HL-60 (cell line): ENCODE data around the gene SLC13A2.
"Not testable (repeated sequence)": the region's sequence is repeated elsewhere in the genome, so short reads cannot be mapped to it uniquely, and the experiment has no call there.

Source experiments
- DNase-seq, 2 experiments: peaks; one replicate each; pipeline ENCODE4 v3.0.0-alpha.2; 2010 to 2020; ENCODE audit warnings: low read depth in 1 of 2, low spot score in 1 of 2
- H3K27ac ChIP-seq: fragments of 250-450 bp; sonication (Bioruptor Pico); replicated peaks from 2 replicates; pipeline ENCODE4 v1.5.1; 2020; ENCODE audit warnings: mild to moderate bottlenecking, moderate library complexity
- H3K27me3 ChIP-seq: fragments of 250-450 bp; sonication (Bioruptor Pico); 2 replicates; pipeline ENCODE4 v1.5.1; 2021; ENCODE audit warnings: mild to moderate bottlenecking, moderate library complexity; ENCODE audit not compliant: insufficient read depth, poor library complexity, severe bottlenecking
- H3K4me3 ChIP-seq: replicated peaks from 2 replicates; pipeline ENCODE4 v1.5.1; 2011; ENCODE audit warnings: mild to moderate bottlenecking, control low read depth, low read length; ENCODE audit not compliant: insufficient read depth
- GABPA ChIP-seq: IDR thresholded peaks from 2 replicates; pipeline ENCODE4 v1.6.1; 2012; ENCODE audit warnings: low read depth
- POLR2AphosphoS5 ChIP-seq: IDR thresholded peaks from 2 replicates; pipeline ENCODE4 v1.6.1; 2012; ENCODE audit warnings: low read depth
- SPI1 ChIP-seq: IDR thresholded peaks from 2 replicates; pipeline ENCODE4 v1.6.1; 2012; ENCODE audit warnings: low read depth, mild to moderate bottlenecking, borderline replicate concordance
- TF ChIP-seq, protein P1 (sequence below): IDR thresholded peaks from one replicate; pipeline ENCODE4 v1.5.1; 2011; ENCODE audit warnings: low read length, control low read depth, inconsistent platforms; ENCODE audit not compliant: insufficient read depth
- TF ChIP-seq, protein P2 (sequence below): IDR thresholded peaks from 2 replicates; pipeline ENCODE4 v1.6.1; 2012; ENCODE audit warnings: low read depth; ENCODE audit not compliant: insufficient replicate concordance

SLC13A2 gene

DNA sequence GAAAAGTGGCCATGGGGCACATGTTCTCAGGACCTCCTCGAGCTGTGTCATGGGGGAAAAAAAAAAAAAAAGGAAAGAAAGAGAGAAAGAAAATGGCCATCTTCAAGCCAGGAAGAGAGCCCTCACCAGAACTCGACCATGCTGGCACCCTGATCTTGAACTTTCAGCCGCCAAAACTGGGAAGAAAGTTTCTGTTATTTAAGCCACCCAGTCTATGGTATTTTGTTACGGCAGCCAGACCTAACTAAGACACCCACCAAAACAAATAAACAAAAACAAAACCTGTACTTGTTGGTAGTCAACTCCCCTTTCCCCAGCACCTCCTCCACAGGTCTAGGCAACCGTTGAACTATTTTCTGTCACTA, 26.1 kb upstream of the SLC13A2 start:
- Histone ChIP-seq H3K4me3 (no peak overlapping the region), H3K27ac (no peak overlapping the region), H3K27me3 (no peaks in the 10 kb centered on the region)
- no peak for TF ChIP-seq POLR2AphosphoS5
- TF ChIP-seq, protein P1, sequence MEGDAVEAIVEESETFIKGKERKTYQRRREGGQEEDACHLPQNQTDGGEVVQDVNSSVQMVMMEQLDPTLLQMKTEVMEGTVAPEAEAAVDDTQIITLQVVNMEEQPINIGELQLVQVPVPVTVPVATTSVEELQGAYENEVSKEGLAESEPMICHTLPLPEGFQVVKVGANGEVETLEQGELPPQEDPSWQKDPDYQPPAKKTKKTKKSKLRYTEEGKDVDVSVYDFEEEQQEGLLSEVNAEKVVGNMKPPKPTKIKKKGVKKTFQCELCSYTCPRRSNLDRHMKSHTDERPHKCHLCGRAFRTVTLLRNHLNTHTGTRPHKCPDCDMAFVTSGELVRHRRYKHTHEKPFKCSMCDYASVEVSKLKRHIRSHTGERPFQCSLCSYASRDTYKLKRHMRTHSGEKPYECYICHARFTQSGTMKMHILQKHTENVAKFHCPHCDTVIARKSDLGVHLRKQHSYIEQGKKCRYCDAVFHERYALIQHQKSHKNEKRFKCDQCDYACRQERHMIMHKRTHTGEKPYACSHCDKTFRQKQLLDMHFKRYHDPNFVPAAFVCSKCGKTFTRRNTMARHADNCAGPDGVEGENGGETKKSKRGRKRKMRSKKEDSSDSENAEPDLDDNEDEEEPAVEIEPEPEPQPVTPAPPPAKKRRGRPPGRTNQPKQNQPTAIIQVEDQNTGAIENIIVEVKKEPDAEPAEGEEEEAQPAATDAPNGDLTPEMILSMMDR = no peak
- no peak for TF ChIP-seq GABPA
- TF ChIP-seq, protein P2, sequence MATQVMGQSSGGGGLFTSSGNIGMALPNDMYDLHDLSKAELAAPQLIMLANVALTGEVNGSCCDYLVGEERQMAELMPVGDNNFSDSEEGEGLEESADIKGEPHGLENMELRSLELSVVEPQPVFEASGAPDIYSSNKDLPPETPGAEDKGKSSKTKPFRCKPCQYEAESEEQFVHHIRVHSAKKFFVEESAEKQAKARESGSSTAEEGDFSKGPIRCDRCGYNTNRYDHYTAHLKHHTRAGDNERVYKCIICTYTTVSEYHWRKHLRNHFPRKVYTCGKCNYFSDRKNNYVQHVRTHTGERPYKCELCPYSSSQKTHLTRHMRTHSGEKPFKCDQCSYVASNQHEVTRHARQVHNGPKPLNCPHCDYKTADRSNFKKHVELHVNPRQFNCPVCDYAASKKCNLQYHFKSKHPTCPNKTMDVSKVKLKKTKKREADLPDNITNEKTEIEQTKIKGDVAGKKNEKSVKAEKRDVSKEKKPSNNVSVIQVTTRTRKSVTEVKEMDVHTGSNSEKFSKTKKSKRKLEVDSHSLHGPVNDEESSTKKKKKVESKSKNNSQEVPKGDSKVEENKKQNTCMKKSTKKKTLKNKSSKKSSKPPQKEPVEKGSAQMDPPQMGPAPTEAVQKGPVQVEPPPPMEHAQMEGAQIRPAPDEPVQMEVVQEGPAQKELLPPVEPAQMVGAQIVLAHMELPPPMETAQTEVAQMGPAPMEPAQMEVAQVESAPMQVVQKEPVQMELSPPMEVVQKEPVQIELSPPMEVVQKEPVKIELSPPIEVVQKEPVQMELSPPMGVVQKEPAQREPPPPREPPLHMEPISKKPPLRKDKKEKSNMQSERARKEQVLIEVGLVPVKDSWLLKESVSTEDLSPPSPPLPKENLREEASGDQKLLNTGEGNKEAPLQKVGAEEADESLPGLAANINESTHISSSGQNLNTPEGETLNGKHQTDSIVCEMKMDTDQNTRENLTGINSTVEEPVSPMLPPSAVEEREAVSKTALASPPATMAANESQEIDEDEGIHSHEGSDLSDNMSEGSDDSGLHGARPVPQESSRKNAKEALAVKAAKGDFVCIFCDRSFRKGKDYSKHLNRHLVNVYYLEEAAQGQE = no peak
- no peak for TF ChIP-seq SPI1
- no peak for DNase-seq

DNA sequence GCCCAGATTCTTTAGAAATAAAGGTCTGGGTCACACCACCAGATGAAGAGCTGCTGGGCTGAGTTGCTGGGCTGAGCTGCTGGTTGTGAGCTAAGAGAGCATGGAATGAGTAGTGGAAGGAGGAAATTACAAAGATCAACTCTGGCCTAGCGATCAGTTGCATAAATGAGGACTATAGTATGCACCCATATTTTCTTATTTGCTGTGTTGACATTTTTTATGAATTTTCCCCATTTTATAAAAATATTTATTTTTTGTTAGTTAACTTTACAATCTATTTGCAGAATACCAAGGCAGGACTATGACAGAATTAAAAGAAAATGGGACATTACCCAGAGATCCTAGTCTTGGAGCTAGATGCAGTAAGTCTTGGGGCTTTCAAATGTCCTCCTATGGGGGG, 23.6 kb upstream of the SLC13A2 start:
- Histone ChIP-seq H3K27me3 (no peaks in the 10 kb centered on the region), H3K4me3 (no peak overlapping the region), H3K27ac (no peak overlapping the region)
- no peak for TF ChIP-seq GABPA
- no peak for TF ChIP-seq SPI1
- TF ChIP-seq, protein P1 = no peak
- TF ChIP-seq POLR2AphosphoS5 = no peak
- TF ChIP-seq, protein P2 = no peak
- DNase-seq = no peak

DNA sequence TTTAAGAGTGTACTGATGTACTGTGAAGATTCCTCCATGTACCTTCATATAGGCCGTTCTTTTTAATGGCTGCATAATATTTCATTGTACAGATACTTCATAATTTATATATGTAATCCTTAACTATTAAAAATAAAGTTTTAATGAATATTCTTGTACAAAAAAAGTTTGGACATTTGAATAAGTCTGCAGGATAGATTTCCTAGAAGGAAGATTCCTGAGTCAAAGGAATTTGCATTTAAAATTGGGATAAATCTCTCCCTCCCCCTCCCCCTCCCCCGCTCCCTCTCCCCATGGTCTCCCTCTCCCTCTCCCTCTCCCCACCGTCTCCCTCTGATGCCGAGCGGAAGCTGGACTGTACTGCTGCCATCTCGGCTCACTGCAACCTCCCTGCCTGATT, 15.6 kb upstream of the SLC13A2 start:
- TF ChIP-seq GABPA (no peak), POLR2AphosphoS5 (no peak), SPI1 (no peak)
- TF ChIP-seq, protein P1 = no peak
- TF ChIP-seq, protein P2 = no peak
- Histone ChIP-seq H3K27ac (no peak overlapping the region), H3K4me3 (no peak overlapping the region), H3K27me3 (no peaks in the 10 kb centered on the region)
- no peak for DNase-seq

DNA sequence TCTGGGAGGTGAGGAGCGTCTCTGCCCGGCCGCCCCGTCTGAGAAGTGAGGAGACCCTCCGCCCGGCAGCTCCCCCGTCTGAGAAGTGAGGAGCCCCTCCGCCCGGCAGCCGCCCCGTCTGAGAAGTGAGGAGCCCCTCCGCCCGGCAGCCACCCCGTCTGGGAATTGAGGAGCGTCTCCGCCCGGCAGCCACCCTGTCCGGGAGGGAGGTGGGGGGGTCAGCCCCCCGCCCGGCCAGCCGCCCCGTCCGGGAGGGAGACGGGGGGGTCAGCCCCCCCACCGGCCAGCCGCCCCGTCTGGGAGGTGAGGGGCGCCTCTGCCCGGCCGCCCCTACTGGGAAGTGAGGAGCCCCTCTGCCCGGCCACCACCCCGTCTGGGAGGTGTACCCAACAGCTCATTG, 14.6 kb upstream of the SLC13A2 start:
- H3K4me3 ChIP-seq, DNase-seq, H3K27me3 ChIP-seq, H3K27ac ChIP-seq: not testable (repeated sequence)
